Measurements from ENCODE around the gene MRPS5. TPM values are rescaled to one million over a fixed set of nuclear protein-coding genes. Genes with fewer than 3 reads are reported as not detected.

MRPS5 gene
- total RNA-seq, 1 experiment from 2014 or later, result 107 TPM

DNA sequence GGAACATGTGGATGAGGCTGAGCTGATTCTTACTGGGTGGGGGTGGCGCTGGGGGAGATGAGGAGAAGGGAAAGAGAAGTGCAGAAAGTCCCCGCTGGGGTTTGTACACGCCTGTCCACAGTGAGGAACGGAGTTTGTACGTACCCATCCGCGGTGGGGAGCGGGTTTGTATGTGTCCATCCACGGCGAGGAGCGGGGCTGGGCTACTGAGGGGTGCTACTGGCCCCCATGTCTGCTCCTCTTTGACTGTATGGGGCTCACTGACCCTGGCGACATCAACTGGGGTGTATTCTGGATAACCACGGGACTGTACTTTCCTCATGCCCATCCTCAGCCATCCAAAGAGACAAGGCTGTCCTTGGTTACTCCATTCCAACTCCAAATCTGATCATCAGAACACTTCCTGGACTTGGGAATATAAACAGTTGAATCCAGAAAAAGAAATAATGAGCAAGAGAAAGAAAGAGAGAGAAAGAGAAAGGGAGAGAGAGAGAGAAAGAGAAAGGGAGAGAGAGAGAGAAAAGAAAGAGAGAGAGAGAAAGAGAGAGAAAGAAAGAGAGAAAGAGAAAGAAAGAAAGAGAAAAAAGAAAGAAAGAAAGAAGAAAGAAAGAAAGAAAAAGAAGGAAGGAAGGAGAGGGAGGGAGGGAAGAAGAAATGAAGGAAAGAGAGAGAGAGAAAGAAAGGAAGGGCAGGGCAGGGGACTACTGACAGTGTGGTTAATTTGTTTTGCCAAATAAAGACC, 75.1 kb downstream of the MRPS5 start:
- Histone ChIP-seq H3K9me3 (ENCODE audit: low read length) (no peaks in the 10 kb centered on the region), H4K20me1 (ENCODE audit: low read length) (no peaks in the 10 kb centered on the region), H3K27me3 (ENCODE audit: low read length) (no peaks in the 10 kb centered on the region), H3K4me3 (ENCODE audit: low read length) (no peak overlapping the region), H3K4me2 (ENCODE audit: low read length) (no peak overlapping the region), H3K27ac (ENCODE audit: low read length) (no peak overlapping the region), H3K4me1 (ENCODE audit: insufficient read depth, low read length) (peaks cover 32% of the 10 kb centered on the region), H3K9ac (ENCODE audit: low read length) (no peak overlapping the region), H3K9me2 (replicated peaks; ENCODE audit: low read length) (no peaks in the 10 kb centered on the region), H3K36me3 (ENCODE audit: low read depth, low read length) (no peaks in the 10 kb centered on the region), H3F3A (ENCODE audit: low read length, unreplicated experiment) (no peaks in the 10 kb centered on the region), H2AFZ (ENCODE audit: low read length) (no peak overlapping the region), H3K79me2 (ENCODE audit: low read length) (no peaks in the 10 kb centered on the region)
- ChIA-PET CTCF (no interaction called here), POLR2A (ENCODE audit: unreplicated experiment) (no interaction called here)
- intact Hi-C loops (cut with micrococcal nuclease), result no loop called here
- ATAC-seq, result no peak
- no TSS peak for BruUV-seq (replicated peaks)
- no peak for DNase-seq
- TF ChIP-seq, protein P1, sequence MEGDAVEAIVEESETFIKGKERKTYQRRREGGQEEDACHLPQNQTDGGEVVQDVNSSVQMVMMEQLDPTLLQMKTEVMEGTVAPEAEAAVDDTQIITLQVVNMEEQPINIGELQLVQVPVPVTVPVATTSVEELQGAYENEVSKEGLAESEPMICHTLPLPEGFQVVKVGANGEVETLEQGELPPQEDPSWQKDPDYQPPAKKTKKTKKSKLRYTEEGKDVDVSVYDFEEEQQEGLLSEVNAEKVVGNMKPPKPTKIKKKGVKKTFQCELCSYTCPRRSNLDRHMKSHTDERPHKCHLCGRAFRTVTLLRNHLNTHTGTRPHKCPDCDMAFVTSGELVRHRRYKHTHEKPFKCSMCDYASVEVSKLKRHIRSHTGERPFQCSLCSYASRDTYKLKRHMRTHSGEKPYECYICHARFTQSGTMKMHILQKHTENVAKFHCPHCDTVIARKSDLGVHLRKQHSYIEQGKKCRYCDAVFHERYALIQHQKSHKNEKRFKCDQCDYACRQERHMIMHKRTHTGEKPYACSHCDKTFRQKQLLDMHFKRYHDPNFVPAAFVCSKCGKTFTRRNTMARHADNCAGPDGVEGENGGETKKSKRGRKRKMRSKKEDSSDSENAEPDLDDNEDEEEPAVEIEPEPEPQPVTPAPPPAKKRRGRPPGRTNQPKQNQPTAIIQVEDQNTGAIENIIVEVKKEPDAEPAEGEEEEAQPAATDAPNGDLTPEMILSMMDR (conservative IDR thresholded peaks at IDR 0.05; ENCODE audit: low read depth, low read length), result no peak
- TF ChIP-seq EZH2 (IDR thresholded peaks at IDR 0.05; ENCODE audit: low read length, unreplicated experiment) (no peak), EZH2phosphoT487 (IDR thresholded peaks at IDR 0.05; ENCODE audit: borderline replicate concordance, low read length) (no peak)

DNA sequence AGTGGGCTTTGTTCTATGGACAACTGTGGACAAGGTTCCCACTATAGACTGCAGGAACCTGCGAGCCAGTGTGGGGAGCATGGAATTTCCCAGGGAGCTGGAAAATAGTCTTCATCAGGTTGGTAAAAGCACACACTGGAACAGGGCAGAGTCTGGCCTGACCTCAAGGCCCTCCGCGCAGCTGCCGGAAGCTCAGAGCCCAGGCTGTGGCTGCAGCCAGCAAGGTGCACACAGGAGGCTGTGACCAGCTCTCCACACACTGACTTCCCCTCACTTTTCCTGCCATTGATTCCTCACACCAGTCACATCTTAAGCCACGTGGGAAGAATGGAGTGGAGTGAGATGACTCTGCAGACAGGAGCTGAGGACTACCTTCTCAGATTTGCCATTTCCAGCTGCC, 77.0 kb downstream of the MRPS5 start:
- H3K9ac ChIP-seq (ENCODE audit: low read length), result no peak overlapping the region
- H3K4me1 ChIP-seq (ENCODE audit: insufficient read depth, low read length), result peaks cover 23% of the 10 kb centered on the region
- ATAC-seq (no peak), DNase-seq (no peak)
- ChIA-PET POLR2A (ENCODE audit: unreplicated experiment) (no interaction called here), CTCF (no interaction called here)
- H3K4me3 ChIP-seq (ENCODE audit: low read length), result no peak overlapping the region
- no peaks in the 10 kb centered on the region for H3K9me3 ChIP-seq (ENCODE audit: low read length)
- H4K20me1 ChIP-seq (ENCODE audit: low read length), result no peaks in the 10 kb centered on the region
- no peak overlapping the region for H3K27ac ChIP-seq (ENCODE audit: low read length)
- no peak overlapping the region for H2AFZ ChIP-seq (ENCODE audit: low read length)
- H3K79me2 ChIP-seq (ENCODE audit: low read length), result no peaks in the 10 kb centered on the region
- no peaks in the 10 kb centered on the region for H3K36me3 ChIP-seq (ENCODE audit: low read depth, low read length)
- intact Hi-C loops (cut with micrococcal nuclease), result no loop called here
- TF ChIP-seq EZH2 (IDR thresholded peaks at IDR 0.05; ENCODE audit: low read length, unreplicated experiment), result no peak
- no peak for TF ChIP-seq EZH2phosphoT487 (IDR thresholded peaks at IDR 0.05; ENCODE audit: borderline replicate concordance, low read length)
- TF ChIP-seq, protein P1 (conservative IDR thresholded peaks at IDR 0.05; ENCODE audit: low read depth, low read length), result no peak
- BruUV-seq (replicated peaks), result no TSS peak
- no peak overlapping the region for H3K4me2 ChIP-seq (ENCODE audit: low read length)
- no peaks in the 10 kb centered on the region for H3F3A ChIP-seq (ENCODE audit: low read length, unreplicated experiment)
- H3K27me3 ChIP-seq (ENCODE audit: low read length), result no peaks in the 10 kb centered on the region
- no peaks in the 10 kb centered on the region for H3K9me2 ChIP-seq (replicated peaks; ENCODE audit: low read length)
